HG03571 (cell line): Measurements from ENCODE around the gene PATJ.
A peak's percentile ranks its signal among the peaks of the same experiment; 100 is the strongest.
"Not testable (repeated sequence)": the region's sequence is repeated elsewhere in the genome, so short reads cannot be mapped to it uniquely, and the experiment has no call there.

Source experiments
- ATAC-seq: cut with Tn5 transposase; IDR thresholded peaks from one replicate; pipeline ENCODE4 v1.9.1; 2021; ENCODE audit not compliant: unreplicated experiment

PATJ gene

DNA sequence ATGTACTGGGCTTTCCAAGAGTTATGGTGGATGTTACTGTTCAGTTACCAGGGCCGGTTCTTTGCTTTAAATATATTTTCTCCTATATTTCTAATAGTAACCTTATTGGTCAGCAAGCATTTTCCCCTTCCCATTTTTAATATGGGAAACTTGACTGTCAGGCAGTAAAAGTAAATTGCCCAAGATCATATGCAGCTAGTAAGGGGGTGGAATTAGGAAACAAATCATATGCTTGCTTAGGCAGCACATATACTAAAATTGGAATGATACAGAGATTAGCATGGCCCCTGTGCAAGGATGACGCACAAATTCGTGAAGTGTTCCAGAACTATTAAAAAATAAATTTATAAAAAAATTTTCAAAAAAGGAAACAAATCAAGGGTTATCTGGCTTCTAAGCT is 73.9 kb downstream of the PATJ start:
- ATAC-seq = no peak

DNA sequence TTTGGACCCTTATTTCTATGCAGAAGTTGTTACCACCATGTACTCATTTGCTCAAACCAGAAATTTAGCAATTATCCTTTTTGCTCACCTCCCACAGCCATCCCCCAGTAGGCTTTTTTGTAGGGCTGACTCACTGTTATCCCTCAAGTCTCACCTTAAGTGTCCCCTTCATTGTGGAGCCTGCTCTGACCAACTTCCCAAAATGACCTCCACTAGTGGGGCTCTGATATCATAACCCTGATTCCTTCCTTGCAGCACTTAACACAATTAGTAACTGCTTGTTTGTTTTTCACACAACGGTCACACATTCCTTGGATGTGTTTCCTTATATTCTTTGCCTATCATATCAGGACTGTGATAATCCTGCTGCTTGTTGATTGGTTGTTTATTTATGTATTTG is 76.7 kb downstream of the PATJ start:
- no peak for ATAC-seq

DNA sequence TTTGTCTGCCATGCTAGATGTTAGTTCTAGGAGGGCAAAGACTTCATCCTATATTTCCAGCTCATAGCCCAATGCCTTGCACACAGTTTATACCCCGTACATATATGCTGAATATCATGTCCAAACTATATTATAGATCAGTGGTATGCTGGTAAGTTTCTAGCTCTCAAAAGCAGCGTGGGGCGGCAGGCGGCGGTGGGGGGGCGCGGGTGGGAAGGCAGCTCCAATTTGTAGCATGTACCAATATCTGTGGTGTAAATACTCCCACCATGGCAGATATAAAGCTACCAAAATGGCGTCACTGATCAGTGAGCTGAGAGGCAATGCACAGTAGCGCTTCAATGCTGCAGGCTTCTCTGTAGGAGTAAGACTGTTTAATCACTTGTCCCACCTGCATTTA is 77.1 kb downstream of the PATJ start:
- ATAC-seq = no peak

DNA sequence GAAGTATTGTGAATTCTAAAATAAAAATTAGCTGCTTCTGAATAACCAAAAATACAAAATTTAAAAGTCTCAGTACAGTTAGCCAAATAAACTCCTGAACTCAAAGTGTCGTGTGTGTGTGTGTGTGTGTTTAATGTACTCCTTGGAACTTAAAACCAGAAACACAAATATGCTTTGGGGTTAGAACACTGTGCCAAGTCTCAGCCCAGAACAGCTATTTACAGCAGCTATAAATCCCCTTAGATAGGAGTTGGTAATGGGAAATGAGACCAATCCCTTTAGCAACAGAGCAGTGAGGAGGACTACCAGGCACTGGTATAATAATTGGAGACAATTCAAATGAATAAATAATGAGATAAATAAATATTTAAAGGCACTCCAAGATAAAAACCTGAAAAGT is 83.1 kb downstream of the PATJ start:
- no peak for ATAC-seq

DNA sequence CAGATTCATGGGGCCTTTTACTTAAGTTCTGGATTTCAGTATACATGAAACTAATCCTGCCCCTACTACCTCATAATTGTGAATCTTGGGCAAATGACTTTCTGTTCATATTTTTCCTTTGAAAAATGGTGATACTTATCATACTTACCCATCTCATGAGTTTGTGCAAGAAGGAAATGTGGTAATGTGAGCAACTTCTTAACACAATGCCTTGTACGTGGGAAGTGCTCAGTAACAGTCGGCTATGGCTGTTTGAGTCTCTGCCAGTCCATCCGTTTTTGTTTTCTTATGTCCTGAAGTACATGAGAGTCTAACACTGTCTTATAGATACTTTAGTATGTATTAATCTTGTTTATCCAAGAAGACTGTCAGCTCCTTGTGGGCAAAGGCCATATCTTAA is 86.5 kb downstream of the PATJ start:
- ATAC-seq = no peak

DNA sequence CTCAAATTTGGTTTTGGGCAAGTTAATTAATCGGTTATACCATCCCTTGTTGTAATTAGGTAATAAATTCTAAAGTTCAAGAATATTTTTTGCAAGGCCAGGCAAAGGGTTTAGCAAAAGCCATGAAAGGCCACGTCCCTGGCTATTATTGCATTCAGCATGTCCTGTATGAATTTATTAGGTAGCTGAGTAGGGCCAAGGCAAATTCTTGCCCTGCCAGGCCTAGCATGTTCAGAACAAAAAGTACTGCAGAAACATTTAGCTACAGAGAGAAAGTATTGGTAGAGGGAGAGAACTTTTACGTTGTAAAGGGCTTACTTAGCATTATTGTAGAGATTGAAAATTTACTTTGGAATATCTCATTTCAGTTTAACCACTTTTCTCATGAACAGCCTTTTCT is 94.4 kb downstream of the PATJ start:
- ATAC-seq = no peak

DNA sequence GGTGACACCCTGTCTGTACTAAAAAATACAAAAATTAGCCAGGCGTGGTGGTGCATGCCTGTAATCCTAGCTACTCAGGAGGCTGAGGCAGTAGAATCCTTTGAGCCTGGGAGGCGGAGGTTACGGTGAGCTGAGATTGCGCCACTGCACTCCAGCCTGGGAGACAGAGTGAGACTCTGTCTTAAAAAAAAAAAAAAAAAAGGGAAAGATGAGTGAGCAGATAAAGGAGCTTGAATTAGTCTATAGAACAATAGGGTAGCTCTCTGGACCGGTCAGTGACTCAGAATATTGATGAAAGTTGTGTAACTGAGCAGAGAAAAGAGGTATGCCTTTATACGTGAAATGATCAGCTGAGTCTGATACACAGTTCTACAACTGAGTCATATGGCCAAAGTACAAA is 95.3 kb downstream of the PATJ start:
- ATAC-seq = not testable (repeated sequence)

DNA sequence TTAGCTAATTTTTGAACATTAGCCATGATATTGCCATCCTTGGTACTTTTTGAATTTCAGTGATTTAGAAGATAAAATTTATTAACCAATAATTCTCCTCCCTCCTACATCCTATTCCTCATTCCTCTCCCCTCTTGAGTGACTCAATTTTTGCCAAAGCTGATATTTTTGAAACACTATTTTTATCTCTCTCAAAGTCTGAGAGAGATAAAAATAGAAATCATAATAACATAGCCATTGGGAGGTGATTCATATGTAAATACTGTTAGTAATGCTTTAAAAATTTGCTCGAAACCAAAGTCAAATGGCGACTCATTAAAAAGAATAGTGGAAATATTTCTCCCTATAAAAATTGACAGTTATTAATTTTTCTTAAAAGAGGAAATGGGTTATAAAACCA is 97.4 kb downstream of the PATJ start:
- ATAC-seq = no peak

DNA sequence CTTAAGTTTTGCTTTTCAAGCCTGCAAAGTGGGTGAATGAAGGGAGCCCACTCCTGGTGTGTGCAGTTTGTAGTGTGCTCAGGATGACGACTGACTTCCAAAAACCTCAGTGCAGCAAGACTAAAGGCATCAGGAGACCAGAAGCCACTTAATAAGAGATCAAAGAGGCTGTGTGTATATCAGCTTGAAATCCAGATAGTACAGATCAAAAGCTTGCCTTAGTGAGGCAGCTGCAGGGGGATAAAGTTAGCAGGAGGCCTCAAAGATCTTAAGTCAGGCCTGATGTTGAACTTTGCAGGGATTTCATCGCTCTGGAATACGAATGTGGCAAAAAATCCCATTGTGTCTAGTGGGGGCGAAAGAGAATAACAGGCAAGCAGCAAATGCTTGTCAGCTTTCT is 99.8 kb downstream of the PATJ start:
- no peak for ATAC-seq

DNA sequence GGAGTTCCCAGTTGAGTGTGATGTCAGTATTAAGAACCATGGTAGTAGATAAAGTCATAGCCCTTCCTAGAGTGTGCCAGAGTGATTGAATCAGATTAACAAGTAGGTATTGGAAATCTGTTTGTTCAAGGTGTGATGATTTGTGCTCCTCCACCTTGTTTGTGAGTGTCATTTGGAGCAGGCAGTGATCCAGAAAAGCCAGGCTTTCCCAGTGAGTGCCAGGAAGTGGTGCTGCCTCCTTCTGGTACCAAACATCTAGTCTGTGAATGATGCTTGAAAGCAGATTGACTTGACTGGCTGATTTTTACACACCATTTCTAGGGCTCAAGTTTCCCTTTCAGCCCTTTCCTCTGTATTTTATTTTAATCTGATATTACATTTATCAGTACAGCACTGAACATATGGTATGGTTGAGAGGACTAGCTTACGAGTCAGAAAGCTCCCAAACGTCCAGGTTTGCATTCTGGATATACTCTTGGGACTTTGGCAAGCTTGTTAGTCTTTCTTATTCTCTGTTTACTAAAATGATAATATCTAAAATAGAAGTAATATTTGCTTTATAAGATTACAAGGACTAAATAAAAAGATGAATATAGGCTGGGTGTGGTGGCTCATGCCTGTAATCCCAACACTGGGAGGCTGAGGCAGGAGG is 100.7 kb downstream of the PATJ start:
- ATAC-seq = no peak

DNA sequence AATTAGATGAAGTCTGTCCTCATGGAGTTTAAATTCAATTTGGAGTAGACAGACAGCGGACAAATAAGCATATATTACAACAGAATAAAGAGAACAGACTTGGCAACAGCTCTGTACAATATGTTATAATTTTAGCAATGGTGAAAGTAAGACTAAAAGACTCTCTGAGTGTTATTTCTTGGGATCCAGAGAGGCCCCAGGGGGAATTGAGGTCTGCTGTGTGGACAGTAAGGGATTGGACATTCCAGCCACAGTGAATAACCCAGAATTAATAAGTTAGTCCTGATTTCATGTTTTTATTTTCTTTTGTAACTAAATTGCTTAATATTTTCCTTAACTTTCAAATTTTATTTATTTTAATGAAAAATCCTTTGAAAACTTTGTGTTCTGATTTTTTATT is 101.7 kb downstream of the PATJ start:
- no peak for ATAC-seq

DNA sequence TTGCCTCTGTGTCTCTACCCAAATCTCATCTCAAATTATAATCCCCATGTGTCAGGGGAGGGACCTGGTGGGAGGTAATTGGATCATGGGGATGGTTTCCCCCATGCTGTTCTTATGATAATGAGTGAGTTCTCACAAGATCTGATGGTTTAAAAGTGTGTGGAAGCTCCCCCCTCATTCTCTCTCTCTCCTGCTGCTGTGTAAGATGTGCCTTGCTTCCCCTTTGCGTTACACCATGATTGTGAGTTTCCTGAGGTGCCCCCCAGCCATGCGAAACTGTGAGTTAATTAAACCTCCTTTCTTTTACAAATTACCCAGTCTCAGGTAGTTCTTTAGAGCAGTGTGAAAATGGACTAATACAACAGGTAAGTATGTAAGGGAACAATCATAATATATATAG is 102.4 kb downstream of the PATJ start:
- not testable (repeated sequence) for ATAC-seq

DNA sequence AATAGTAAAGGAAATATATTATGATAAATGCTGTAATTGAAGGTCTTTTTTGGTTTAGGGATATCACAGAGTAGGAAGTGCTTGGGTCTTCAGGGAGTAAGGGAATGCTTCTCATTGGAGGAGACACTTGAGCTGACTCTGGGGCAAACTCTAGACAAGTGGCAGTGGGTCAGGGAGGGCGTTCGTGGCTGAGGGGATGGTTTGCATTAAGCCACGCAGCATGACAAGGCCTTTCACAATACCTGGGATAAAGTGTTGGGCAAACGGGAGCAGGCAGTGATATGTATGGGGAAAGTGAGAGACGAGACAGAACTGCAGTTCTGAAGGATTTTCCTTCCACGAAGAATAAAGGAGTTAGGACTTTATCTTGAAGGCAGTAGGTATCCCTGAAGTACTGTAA is 109.0 kb downstream of the PATJ start:
- no peak for ATAC-seq

DNA sequence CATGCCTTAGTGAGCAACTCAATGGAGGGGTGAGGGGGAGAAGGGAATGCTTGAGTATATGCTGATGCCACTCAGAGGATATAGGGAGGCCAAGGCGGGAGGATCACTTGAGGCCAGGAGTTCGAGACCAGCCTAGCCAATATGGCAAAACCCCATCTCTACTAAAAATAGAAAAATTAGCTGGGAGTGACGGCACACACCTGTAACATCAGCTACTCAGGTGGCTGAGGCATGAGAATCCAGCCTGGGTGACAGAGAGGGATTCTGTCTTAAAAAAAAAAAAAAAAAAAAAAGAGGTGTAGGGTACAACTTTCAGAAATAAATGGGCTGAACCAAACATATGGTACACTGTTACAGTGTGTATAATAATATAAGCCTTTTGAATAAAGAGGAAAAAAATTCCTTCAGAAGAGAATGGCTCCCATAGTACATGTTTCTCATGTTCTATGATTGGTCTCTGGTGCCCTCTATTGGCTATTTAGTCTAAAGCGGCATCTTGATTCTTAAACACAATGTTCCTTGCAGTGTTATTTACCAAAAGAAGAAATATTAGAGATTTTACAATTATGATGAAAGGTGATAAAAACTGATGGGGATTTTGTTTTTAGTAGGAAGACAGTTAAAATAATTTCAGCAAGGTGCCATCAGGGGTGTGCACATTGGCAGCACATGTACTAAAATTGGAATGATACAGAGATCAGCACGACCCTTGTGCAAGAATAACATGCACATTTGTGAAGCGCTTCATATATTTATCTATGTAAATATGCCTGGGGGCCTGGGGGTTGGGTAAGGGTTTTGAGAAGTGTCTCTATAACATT is 109.8 kb downstream of the PATJ start:
- peak; percentile 64 for ATAC-seq

DNA sequence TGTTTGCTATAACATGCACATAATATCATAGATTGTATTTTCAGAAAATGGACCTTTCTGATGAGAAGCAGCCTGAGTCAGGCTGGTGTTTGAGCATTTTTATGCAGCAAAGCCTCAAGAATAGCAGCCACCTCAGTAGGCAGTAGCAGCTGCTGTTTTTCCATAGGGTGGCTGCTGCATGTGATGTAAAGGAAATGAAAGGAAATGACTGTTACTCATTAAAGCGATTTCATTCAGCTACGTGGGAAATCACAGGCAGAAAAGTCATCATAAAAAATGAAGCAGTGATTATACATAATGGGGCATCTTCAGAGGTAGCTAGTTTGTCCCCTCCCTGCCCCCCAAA is 110.4 kb downstream of the PATJ start:
- no peak for ATAC-seq

DNA sequence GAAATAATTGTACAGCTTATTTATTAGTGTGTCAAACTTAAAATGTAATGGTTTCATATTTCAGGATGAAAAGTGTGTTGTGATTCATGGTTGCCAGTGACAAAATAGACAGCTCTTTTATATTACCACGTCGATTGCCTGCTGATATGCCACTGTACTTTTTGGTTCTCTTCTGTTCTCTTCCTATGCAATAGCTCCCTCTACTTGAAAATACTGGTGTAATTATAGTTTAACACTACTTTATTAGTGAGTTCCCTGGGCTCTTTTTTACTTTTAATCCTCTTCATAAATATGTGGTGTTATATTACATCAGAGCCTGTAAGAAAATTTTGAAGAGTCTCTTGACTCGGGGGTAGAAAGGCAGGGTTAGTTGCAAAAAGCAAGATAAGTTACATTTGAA is 111.3 kb downstream of the PATJ start:
- ATAC-seq = no peak

DNA sequence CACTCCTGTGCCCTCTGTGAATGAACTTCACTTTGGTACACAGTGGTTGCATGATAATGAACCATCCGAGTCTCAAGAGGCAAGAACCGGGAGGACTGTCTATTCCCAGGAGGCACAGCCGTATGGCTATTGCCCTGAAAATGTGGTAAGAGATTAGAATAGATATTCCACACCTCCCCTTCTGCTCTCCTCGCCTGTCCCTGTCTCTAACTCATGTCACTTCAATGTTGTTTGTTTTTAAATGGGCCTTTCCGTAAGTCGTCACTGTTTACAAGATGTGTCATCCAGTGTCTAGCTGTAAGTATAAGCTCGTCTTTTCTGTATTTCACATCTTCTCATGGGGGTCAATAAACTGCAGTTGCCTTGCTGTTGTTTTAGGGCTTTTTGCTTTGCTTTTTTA is 122.2 kb downstream of the PATJ start:
- ATAC-seq = no peak

DNA sequence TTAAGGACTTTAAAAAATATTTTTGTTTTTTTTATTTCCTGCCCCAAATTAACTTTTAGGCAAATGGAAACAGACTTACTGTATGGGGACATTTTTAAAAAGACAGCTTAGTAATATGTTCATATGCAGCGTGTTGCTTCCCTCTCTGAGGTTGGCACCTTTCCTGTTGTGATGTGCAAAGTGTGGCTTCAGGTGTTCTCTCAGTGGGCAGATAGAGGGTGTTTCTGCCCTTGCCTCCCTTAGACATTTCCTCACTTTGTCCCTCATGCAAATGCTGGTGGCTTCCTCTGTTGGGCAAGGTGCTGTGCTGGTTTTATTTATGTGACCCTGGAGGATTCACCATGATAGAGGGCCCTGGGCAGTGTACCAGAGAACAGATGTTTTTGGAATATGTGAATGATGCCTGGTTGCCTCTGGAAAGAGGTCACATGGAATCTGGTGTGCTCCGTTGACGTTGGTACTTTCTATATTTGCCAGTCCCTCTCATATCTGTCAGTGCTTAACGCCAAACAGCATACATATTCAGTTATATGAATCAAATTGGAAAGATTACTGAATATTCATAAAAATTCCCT is 123.5 kb downstream of the PATJ start:
- ATAC-seq = no peak

DNA sequence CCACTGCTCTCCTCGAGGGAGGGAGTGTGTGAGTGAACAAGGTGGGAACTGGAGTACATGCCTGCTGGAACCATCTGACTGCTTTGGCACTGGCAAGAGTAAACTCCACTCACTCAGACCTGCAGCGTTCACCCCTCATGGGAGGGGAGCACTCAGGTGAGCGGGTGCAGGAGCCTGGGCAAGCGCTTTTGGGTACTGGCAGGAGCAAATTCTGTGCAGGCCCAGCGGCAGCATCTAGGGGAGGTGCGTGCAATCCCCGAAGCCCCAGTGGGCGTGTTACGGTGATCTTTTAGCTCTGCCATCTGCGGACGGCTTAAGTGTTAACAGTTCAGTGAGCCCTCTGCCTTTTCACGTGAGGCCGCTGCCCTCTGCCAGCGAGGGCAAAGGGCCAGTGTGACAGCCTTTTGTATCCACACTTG is 127.4 kb downstream of the PATJ start:
- no peak for ATAC-seq

DNA sequence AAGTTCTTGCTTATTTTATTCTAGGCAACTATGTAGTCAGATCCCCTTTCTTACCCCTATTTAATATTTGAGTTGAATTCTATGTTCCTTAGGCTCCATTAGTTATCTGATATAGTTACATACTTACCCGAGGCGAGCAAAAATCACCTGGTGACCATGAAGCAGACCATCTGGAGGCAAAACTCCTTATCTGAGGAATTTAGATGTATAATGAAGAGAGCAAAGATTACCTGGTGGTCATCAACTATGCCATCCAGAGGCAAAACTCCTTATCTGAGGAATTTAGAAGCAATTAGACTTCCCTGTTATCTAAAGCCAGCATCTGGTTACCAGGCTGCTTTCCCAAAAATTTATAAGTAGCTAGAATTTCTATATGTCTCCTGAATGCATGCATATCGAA is 129.9 kb downstream of the PATJ start:
- no peak for ATAC-seq

DNA sequence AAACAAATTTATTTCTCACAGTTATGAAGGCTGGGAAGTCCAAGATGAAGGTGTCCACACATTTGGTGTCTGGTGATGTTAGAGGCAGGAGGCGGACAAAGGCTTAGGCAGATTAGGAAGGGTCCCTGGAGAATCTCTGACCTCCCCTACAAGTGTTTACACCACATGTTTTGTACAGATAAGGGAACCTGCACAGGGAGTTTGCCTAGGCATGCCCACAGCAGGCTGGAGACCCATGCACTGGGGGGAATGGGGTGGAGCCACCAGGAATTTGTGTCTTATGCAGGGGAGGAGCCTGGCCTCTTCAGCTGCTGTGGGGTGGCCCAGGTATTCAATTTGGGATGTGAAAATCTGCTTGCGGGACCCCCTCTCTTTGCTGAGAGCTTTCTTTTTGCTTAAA is 131.3 kb downstream of the PATJ start:
- no peak for ATAC-seq

DNA sequence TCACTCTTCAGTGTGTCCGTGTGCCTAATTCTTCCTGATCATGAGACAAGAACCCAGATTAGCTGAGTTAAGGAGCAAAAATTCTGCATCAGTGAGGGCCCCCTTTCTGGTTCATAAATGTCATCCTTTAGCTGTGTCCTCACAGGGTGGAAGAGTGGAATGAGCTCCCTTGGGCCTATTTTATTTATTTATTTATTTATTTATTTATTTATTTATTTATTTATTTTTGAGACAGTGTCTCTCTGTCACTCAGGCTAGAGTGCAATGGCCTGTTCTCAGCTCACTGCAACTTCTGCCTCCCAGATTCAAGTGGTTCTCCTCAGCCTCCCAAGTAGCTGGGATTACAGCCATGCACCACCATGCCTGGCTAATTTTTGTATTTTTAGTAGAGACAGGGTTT is 131.7 kb downstream of the PATJ start:
- no peak for ATAC-seq

DNA sequence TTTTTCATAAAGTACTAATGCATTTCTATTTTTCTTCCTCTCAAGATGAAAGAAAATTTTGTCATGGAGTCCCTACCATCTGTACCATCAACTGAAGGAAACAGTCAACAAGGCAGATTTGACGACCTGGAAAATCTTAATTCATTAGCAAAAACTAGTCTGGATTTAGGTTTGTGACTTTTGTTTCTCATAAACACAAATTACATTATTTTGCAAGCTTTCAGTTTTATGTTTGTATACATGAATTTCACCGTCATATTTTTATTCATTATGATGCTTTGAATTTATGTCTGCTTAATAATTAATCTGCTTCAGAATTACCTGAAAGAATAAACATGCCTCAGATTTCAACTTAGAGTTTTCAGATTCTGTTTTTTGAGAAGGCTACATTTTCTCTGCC is 132.9 kb downstream of the PATJ start:
- no peak for ATAC-seq
